GM23248 (cell line): ENCODE data around the gene ISYNA1. TPM values are rescaled to one million over a fixed set of nuclear protein-coding genes. Genes with fewer than 3 reads are reported as not detected.
A peak's percentile ranks its signal among the peaks of the same experiment; 100 is the strongest.

Experiments used
- DNase-seq: peaks from one replicate; pipeline ENCODE4 v3.0.0-alpha.2; 2015
- H2AFZ ChIP-seq: fragments of 200-600 bp; sonication (generic); 2 replicates; pipeline ENCODE4 v1.6.1; 2016; ENCODE audit warnings: antibody characterized with exemption
- H3F3A ChIP-seq: fragments of 200-600 bp; sonication (generic); 2 replicates; pipeline ENCODE4 v1.6.1; 2016; ENCODE audit warnings: mild to moderate bottlenecking, antibody characterized with exemption, mixed run types; ENCODE audit not compliant: insufficient read depth
- H3K27ac ChIP-seq: fragments of 200-600 bp; sonication (generic); 2 replicates; pipeline ENCODE4 v1.5.1; 2016; ENCODE audit warnings: mild to moderate bottlenecking
- H3K27me3 ChIP-seq: fragments of 200-600 bp; sonication (generic); replicated peaks from 2 replicates; pipeline ENCODE4 v1.6.1; 2016; ENCODE audit warnings: mild to moderate bottlenecking; ENCODE audit not compliant: insufficient read depth
- H3K36me3 ChIP-seq: fragments of 200-600 bp; sonication (generic); 2 replicates; pipeline ENCODE4 v1.6.1; 2016; ENCODE audit warnings: low read depth, mild to moderate bottlenecking
- H3K4me1 ChIP-seq: fragments of 200-600 bp; sonication (generic); 2 replicates; pipeline ENCODE4 v1.6.1; 2016; ENCODE audit warnings: mild to moderate bottlenecking; ENCODE audit not compliant: insufficient read depth
- H3K4me2 ChIP-seq: fragments of 200-600 bp; sonication (generic); one replicate; pipeline ENCODE4 v1.6.1; 2016; ENCODE audit warnings: mild to moderate bottlenecking; ENCODE audit not compliant: unreplicated experiment
- H3K4me3 ChIP-seq: fragments of 200-600 bp; sonication (generic); 2 replicates; pipeline ENCODE4 v1.5.1; 2016; ENCODE audit warnings: mild to moderate bottlenecking
- H3K79me2 ChIP-seq: fragments of 200-600 bp; sonication (generic); 2 replicates; pipeline ENCODE4 v1.6.1; 2016; ENCODE audit warnings: mild to moderate bottlenecking; ENCODE audit not compliant: insufficient read depth
- H3K9ac ChIP-seq: fragments of 200-600 bp; sonication (generic); 2 replicates; pipeline ENCODE4 v1.6.1; 2016; ENCODE audit warnings: mild to moderate bottlenecking
- H3K9me2 ChIP-seq: fragments of 200-600 bp; sonication (generic); 2 replicates; pipeline ENCODE4 v1.6.1; 2016; ENCODE audit warnings: mixed run types, mild to moderate bottlenecking, moderate library complexity; ENCODE audit not compliant: insufficient read depth
- H3K9me3 ChIP-seq: fragments of 200-600 bp; sonication (generic); one replicate; pipeline ENCODE4 v1.6.1; 2017; ENCODE audit warnings: low read depth
- H4K20me1 ChIP-seq: fragments of 200-600 bp; sonication (generic); 2 replicates; pipeline ENCODE4 v1.6.0; 2016; ENCODE audit not compliant: insufficient read depth
- EZH2 ChIP-seq: fragments of 200-600 bp; sonication (generic); IDR thresholded peaks from 2 replicates; pipeline ENCODE4 v1.6.1; 2018; ENCODE audit warnings: antibody characterized with exemption, mild to moderate bottlenecking; ENCODE audit not compliant: insufficient read depth, poor library complexity, severe bottlenecking
- EZH2phosphoT487 ChIP-seq: fragments of 200-600 bp; sonication (generic); IDR thresholded peaks from 2 replicates; pipeline ENCODE4 v1.6.1; 2018; ENCODE audit warnings: antibody characterized with exemption, moderate library complexity, mild to moderate bottlenecking, low read depth; ENCODE audit not compliant: insufficient read depth
- WGBS, 2 experiments: methylation state at CpG; one replicate each; pipeline ENCODE4 v1.1.6; 2015 to 2017; ENCODE audit warnings: low lambda C conversion rate in 2 of 2, low coverage in 1 of 2; ENCODE audit errors: missing lambda C conversion rate in 2 of 2; 5-methylcytosine and 5-hydroxymethylcytosine counted together
- in situ Hi-C: fragments of 300-500 bp; cut with MboI; formaldehyde crosslinking; loops from 2 replicates; pipeline ENCODE4 v1.15.0; 2020
- polyA plus RNA-seq: library from polyadenylated mRNA; unstranded; fragments of >200 nt; fragmentation: Nextera tagmentation; extraction: Ambion mirVana; gene quantifications from 2 replicates; pipeline ENCODE4 v1.2.1, GENCODE V29; 2016
- total RNA-seq: library from RNA; depleted of rRNA; stranded (reverse); fragments of >200 nt; shearing (Covaris generic); gene quantifications from 2 replicates; pipeline ENCODE4 v1.2.3, GENCODE V29; 2014

ISYNA1 gene
- total and polyA plus RNA-seq, 2 experiments from 2014 or later: 5.5 to 17.2 TPM

DNA sequence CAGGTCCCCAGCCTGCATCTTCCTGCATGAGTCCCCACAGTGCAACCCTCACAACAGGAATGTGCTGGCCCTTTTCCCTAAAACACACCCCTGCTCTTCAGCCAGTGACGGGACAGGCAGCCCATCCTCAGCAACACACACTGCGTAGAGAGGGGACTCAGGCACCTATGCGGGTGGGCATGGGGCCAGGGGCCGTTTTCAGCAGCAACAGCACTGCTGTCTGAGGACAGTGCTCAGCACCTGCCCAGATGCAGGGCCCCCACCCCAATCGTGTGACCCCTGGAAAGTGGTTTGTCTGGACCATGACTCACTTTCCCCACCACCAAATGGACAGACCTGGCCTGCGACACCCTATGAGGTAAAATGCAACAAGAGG, 28.0 kb upstream of the ISYNA1 start:
- TF ChIP-seq EZH2phosphoT487 (no peak), EZH2 (no peak)
- Histone ChIP-seq H4K20me1 (0 out of 2 replicates have a peak, but pooled peaks cover 6% of the 10 kb centered on the region), H3K4me1 (peaks cover 15% of the 10 kb centered on the region), H3F3A (peaks cover 9% of the 10 kb centered on the region; the same call in 1 of the 2 replicates), H2AFZ (no peak overlapping the region), H3K4me3 (no peak overlapping the region), H3K4me2 (no peak overlapping the region), H3K36me3 (peaks cover under 1% of the 10 kb centered on the region; the same call in 1 of the 2 replicates), H3K27ac (no peak overlapping the region), H3K79me2 (peaks cover 72% of the 10 kb centered on the region), H3K9me3 (no peaks in the 10 kb centered on the region), H3K9ac (no peak overlapping the region), H3K27me3 (no peaks in the 10 kb centered on the region), H3K9me2 (no peaks in the 10 kb centered on the region)
- no peak for DNase-seq
- WGBS, 2 experiments: 67 to 68% methylated on average over 6 of the region's 6 CpGs
- in situ Hi-C loops: loop anchor here (25.0 kb wide), 2 partner anchors 121 to 371 kb away; partner anchors contain the start of genes REX1BD and UPF1

DNA sequence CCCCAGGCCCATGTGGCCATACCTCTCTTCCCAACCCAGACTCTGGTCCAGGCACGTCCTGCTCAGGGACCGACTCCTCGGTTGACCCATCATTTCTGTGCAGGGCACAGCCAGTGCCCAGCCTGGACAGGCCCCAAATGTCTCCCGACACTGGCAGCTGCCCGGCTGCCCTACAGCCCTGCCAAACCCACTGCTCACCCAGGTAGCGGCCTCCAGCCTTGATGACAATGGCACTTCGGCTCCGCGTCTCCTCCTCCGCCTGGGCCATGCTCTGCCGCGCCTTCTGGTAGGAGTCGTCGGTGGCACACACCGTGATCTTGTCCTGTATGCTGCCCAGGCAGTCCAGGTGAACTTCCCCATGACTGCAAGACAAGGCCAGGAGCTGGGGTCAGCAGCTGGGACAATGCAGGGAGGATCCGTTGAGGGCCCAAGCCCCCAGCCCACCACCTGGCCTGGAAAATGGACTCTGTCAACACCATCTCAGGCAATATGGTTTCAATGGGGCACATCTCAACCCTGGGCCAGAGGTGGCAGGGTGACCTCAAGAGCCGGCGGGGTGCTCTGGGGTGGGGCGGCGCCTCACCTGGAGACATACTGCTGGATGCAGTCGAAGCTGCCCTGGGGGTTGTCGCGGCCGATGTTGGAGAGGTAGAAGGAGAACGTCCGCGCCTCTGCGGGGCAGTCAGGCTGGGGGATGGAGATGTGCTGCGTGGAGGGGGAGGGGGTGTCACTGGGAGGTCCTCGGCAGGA, 27.5 kb upstream of the ISYNA1 start:
- H3K27me3 ChIP-seq: no peaks in the 10 kb centered on the region
- peaks cover 7% of the 10 kb centered on the region; the same call in 1 of the 2 replicates for H3F3A ChIP-seq
- H3K9me3 ChIP-seq: no peaks in the 10 kb centered on the region
- 0 out of 2 replicates have a peak, but pooled peaks cover 6% of the 10 kb centered on the region for H4K20me1 ChIP-seq
- TF ChIP-seq EZH2phosphoT487 (no peak), EZH2 (no peak)
- no peak overlapping the region for H2AFZ ChIP-seq
- H3K4me2 ChIP-seq: no peak overlapping the region
- no peak for DNase-seq
- 90 to 91% methylated on average over 23 to 30 of the region's 30 CpGs for WGBS, 2 experiments
- H3K4me3 ChIP-seq: no peak overlapping the region
- peak overlapping the region; percentile 32 for H3K9ac ChIP-seq
- H3K27ac ChIP-seq: peak overlapping the region; percentile 59
- peaks cover 20% of the 10 kb centered on the region for H3K4me1 ChIP-seq
- peaks cover 71% of the 10 kb centered on the region for H3K79me2 ChIP-seq
- H3K9me2 ChIP-seq: no peaks in the 10 kb centered on the region
- peaks cover 6% of the 10 kb centered on the region; the same call in 1 of the 2 replicates for H3K36me3 ChIP-seq
- in situ Hi-C loops: loop anchor here (25.0 kb wide), 2 partner anchors 122 to 372 kb away; partner anchors contain the start of genes REX1BD and UPF1

DNA sequence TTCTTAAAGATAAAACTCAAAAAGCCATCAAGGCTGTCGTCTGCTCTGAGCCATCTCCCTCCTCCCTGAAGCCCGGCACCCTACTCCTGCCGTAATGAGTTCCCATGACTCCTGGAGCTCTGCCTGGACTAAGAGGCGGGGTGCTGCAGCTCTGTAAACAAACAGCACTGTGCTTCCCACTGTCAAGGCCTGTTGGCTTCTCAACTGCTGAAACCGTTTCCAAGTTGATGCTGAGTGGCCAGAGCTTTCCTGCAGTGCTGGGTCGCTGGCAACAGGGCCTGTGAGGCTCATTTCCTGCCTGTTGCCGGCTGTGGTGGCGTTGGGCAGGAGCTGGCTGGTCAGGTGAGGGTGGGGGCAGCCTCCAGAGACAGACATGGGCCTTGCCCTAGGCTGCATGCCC, 26.7 kb upstream of the ISYNA1 start:
- Histone ChIP-seq H3K4me3 (no peak overlapping the region), H3K27ac (peak overlapping the region; percentile 59), H3K27me3 (no peaks in the 10 kb centered on the region), H3K4me2 (no peak overlapping the region), H3F3A (peaks cover 7% of the 10 kb centered on the region; the same call in 1 of the 2 replicates), H3K4me1 (peaks cover 25% of the 10 kb centered on the region), H3K79me2 (peaks cover 64% of the 10 kb centered on the region), H3K9me2 (no peaks in the 10 kb centered on the region), H3K36me3 (peaks cover 9% of the 10 kb centered on the region; the same call in 1 of the 2 replicates), H2AFZ (no peak overlapping the region), H4K20me1 (0 out of 2 replicates have a peak, but pooled peaks cover 6% of the 10 kb centered on the region), H3K9ac (peak overlapping the region; percentile 34), H3K9me3 (no peaks in the 10 kb centered on the region)
- in situ Hi-C loops: loop anchor here (25.0 kb wide), 2 partner anchors 123 to 373 kb away; partner anchors contain the start of genes REX1BD and UPF1
- 16 to 18% methylated on average over 8 of the region's 8 CpGs for WGBS, 2 experiments
- peak; percentile 92 for DNase-seq
- no peak for TF ChIP-seq EZH2
- TF ChIP-seq EZH2phosphoT487: no peak

DNA sequence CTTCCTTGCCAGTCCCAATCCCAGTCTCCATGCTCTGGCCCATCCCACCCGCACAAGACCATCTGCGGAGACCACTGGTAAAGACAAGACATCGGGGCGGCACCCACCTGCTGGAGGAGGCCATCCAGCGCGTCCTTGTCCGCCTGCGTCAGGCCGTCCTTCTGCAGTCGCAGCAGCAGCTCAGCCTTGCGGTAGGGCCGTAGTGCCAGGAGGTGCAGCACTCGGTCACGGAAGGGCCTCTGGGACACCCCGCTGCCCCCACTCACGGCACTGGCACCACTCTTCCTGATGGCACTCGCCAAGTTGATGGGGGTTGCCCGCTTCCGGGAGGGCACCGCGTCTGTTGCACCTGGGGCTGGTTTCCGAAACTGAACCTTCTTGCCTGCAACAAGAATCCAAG, 23.5 kb upstream of the ISYNA1 start:
- no peak for DNase-seq
- Histone ChIP-seq H3F3A (peaks cover 12% of the 10 kb centered on the region; the same call in 1 of the 2 replicates), H3K4me2 (no peak overlapping the region), H3K27ac (no peak overlapping the region), H3K4me3 (no peak overlapping the region), H4K20me1 (0 out of 2 replicates have a peak, but pooled peaks cover 6% of the 10 kb centered on the region), H3K9me3 (no peaks in the 10 kb centered on the region), H3K79me2 (peaks cover 42% of the 10 kb centered on the region), H2AFZ (no peak overlapping the region), H3K4me1 (peaks cover 31% of the 10 kb centered on the region), H3K27me3 (no peaks in the 10 kb centered on the region), H3K36me3 (peaks cover 14% of the 10 kb centered on the region), H3K9ac (no peak overlapping the region), H3K9me2 (no peaks in the 10 kb centered on the region)
- TF ChIP-seq EZH2 (no peak), EZH2phosphoT487 (no peak)
- in situ Hi-C loops: loop anchor here (25.0 kb wide), 2 partner anchors 126 to 376 kb away; partner anchors contain the start of genes REX1BD and UPF1
- 93 to 94% methylated on average over 22 of the region's 22 CpGs for WGBS, 2 experiments
